GM12878 (cell line): ENCODE measurements around the gene ERVW-1. TPM values are rescaled to one million over a fixed set of nuclear protein-coding genes. Genes with fewer than 3 reads are reported as not detected.

Experiments used
- CREM ChIP-seq: IDR thresholded peaks from 2 replicates; pipeline ENCODE4 v1.6.1; 2014; ENCODE audit warnings: antibody characterized with exemption, low read depth
- EGR1 ChIP-seq, 2 experiments: IDR thresholded peaks; 1 replicate in 1 of 2; 2 replicates in 1 of 2; pipeline ENCODE4 v1.6.1; 2011 to 2012; ENCODE audit warnings: low read depth in 2 of 2, low read length in 2 of 2, borderline replicate concordance in 1 of 2, mild to moderate bottlenecking in 1 of 2, moderate library complexity in 1 of 2
- KAT2A ChIP-seq: conservative IDR thresholded peaks from 2 replicates; pipeline ENCODE4 v1.6.1; 2011; ENCODE audit warnings: low read depth, low read length; ENCODE audit not compliant: control insufficient read depth
- NFIC ChIP-seq: IDR thresholded peaks from 2 replicates; pipeline ENCODE4 v1.6.1; 2012; ENCODE audit warnings: low read depth, mild to moderate bottlenecking, inconsistent platforms, low read length, moderate library complexity
- POLR2AphosphoS5 ChIP-seq: IDR thresholded peaks from 2 replicates; pipeline ENCODE4 v1.6.1; 2011; ENCODE audit warnings: mild to moderate bottlenecking, low read length, inconsistent platforms
- SIN3A ChIP-seq: IDR thresholded peaks from 2 replicates; pipeline ENCODE4 v1.6.1; 2012; ENCODE audit warnings: low read depth, low read length, improper control_type of control experiment
- polyA plus RNA-seq, 11 experiments: library from polyadenylated mRNA; depleted of rRNA in 4 of 11; unstranded in 6 of 11; stranded (reverse) in 5 of 11; fragments of >200 nt; fragmentation: Nextera tagmentation in 4 of 11; fragmentation: Illumina TruSeq in 1 of 11; extraction: Ambion mirVana in 4 of 11; extraction: Trizol in 1 of 11; gene quantifications; 1 replicate in 1 of 11; 2 replicates in 10 of 11; pipeline versions ENCODE4 v1.2.1 to v1.2.3, GENCODE V29; 2011 to 2016; ENCODE audit warnings: inconsistent platforms in 2 of 11, missing spikeins in 2 of 11, low read depth in 1 of 11
- total RNA-seq, 4 experiments: library from RNA; depleted of rRNA in 3 of 4; stranded (reverse); fragments of >200 nt in 3 of 4; fragmentation: Illumina TruSeq in 1 of 4; extraction: Trizol in 1 of 4; gene quantifications; 2 replicates each; pipeline versions ENCODE4 v1.2.1 to v1.2.3, GENCODE V29; 2013 to 2021
- TF ChIP-seq, protein P1 (sequence below): fragments of 450-650 bp; IDR thresholded peaks from 2 replicates; pipeline ENCODE4 v1.6.1; 2017; ENCODE audit warnings: mild to moderate bottlenecking
- TF ChIP-seq, protein P2 (sequence below): fragments of 450-650 bp; IDR thresholded peaks from 2 replicates; pipeline ENCODE4 v1.6.1; 2017; ENCODE audit warnings: mild to moderate bottlenecking, low read depth, inconsistent platforms; ENCODE audit not compliant: poor library complexity, severe bottlenecking

Gene ERVW-1
- total and polyA plus RNA-seq, 10 of the 15 experiments (the other 5 are each of a cell fraction or from before 2014, with no cell fraction given) = 0.05 TPM; not detected in 9

DNA sequence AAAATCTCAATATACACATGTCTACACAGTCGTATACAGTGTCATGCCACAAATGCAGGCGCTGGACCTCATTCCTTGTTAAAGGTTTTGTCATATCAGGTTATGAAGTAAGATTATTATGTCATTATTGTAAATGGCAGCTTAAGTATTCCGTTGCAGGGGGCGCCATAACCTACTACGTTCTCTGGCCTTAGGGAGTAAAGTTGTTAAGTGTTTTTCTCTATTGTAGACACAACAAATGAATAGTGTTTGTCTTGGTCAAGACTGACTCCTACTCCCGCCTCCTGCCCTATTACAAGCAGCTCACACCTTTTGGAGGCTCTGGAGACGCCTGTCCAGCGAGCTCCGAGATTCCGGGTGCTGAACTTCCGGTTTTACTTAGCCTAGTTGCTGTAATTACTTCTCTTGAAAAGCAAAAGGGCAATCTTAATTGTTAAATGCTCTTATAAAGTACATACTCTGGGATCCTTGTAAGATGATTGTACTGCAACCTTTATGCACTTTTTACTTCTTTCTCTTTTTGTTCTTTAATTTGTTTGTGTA lies 29.5 kb downstream of the ERVW-1 start (continued):
- TF ChIP-seq, protein P1, sequence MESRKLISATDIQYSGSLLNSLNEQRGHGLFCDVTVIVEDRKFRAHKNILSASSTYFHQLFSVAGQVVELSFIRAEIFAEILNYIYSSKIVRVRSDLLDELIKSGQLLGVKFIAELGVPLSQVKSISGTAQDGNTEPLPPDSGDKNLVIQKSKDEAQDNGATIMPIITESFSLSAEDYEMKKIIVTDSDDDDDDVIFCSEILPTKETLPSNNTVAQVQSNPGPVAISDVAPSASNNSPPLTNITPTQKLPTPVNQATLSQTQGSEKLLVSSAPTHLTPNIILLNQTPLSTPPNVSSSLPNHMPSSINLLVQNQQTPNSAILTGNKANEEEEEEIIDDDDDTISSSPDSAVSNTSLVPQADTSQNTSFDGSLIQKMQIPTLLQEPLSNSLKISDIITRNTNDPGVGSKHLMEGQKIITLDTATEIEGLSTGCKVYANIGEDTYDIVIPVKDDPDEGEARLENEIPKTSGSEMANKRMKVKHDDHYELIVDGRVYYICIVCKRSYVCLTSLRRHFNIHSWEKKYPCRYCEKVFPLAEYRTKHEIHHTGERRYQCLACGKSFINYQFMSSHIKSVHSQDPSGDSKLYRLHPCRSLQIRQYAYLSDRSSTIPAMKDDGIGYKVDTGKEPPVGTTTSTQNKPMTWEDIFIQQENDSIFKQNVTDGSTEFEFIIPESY = no peak
- TF ChIP-seq POLR2AphosphoS5 (peak; percentile 30; the same call in 1 of the 2 replicates), SIN3A (0 out of 2 replicates have a peak, but pooled peaks have one; percentile 23), NFIC (no peak), EGR1 (IDR thresholded peaks at IDR 0.05; ENCODE audit: borderline replicate concordance in 1 of 2, low read depth in 2 of 2, low read length in 2 of 2) (no peak), KAT2A (no peak), CREM (peak; percentile 77)
- TF ChIP-seq, protein P2, sequence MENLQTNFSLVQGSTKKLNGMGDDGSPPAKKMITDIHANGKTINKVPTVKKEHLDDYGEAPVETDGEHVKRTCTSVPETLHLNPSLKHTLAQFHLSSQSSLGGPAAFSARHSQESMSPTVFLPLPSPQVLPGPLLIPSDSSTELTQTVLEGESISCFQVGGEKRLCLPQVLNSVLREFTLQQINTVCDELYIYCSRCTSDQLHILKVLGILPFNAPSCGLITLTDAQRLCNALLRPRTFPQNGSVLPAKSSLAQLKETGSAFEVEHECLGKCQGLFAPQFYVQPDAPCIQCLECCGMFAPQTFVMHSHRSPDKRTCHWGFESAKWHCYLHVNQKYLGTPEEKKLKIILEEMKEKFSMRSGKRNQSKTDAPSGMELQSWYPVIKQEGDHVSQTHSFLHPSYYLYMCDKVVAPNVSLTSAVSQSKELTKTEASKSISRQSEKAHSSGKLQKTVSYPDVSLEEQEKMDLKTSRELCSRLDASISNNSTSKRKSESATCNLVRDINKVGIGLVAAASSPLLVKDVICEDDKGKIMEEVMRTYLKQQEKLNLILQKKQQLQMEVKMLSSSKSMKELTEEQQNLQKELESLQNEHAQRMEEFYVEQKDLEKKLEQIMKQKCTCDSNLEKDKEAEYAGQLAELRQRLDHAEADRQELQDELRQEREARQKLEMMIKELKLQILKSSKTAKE = peak; percentile 46
